Glutamatergic neuron (in vitro differentiated cells): Measurements from ENCODE around the gene ZNF277. TPM values are rescaled to one million over a fixed set of nuclear protein-coding genes. Genes with fewer than 3 reads are reported as not detected.
A peak's percentile ranks its signal among the peaks of the same experiment; 100 is the strongest.

Experiments used
- DNase-seq: peaks from one replicate; pipeline ENCODE4 v3.0.0; 2022
- H3K27ac Mint-ChIP-seq: one replicate; pipeline ENCODE4 v1.8.0; 2020; ENCODE audit warnings: mild to moderate bottlenecking, mixed read lengths, inconsistent platforms; ENCODE audit not compliant: unreplicated experiment
- H3K27me3 Mint-ChIP-seq: one replicate; pipeline ENCODE4 v1.8.0; 2020; ENCODE audit warnings: mild to moderate bottlenecking, moderate library complexity, mixed read lengths, inconsistent platforms; ENCODE audit not compliant: unreplicated experiment
- H3K36me3 Mint-ChIP-seq: one replicate; pipeline ENCODE4 v1.8.0; 2020; ENCODE audit warnings: mild to moderate bottlenecking, mixed read lengths, inconsistent platforms; ENCODE audit not compliant: unreplicated experiment
- H3K4me1 Mint-ChIP-seq: one replicate; pipeline ENCODE4 v1.8.0; 2020; ENCODE audit warnings: mild to moderate bottlenecking, low read depth, mixed read lengths, inconsistent platforms; ENCODE audit not compliant: unreplicated experiment
- H3K4me3 Mint-ChIP-seq: one replicate; pipeline ENCODE4 v1.8.0; 2020; ENCODE audit warnings: mild to moderate bottlenecking, mixed read lengths, inconsistent platforms; ENCODE audit not compliant: unreplicated experiment
- H3K9me3 Mint-ChIP-seq: one replicate; pipeline ENCODE4 v1.8.0; 2020; ENCODE audit warnings: mild to moderate bottlenecking, moderate library complexity, mixed read lengths, inconsistent platforms; ENCODE audit not compliant: unreplicated experiment
- CTCF ChIP-seq: fragments of 200-600 bp; sonication (generic); IDR thresholded peaks from one replicate; pipeline ENCODE4 v1.5.0; 2021; ENCODE audit not compliant: partially characterized antibody, unreplicated experiment
- total RNA-seq: library from RNA; stranded (reverse); fragmentation: NEBNext Ultra II Directional; extraction: Animal tissue kit (Norgen Biotek cat#: 25700); gene quantifications from one replicate; pipeline ENCODE4 v1.2.1, GENCODE V29; 2021; ENCODE audit not compliant: unreplicated experiment

ZNF277 gene
- total RNA-seq, 1 donor from 2014 or later: 27.0 TPM

GRCh38 chr7:112202816-112203215 is 3.7 kb upstream of the ZNF277 start:
- Mint-ChIP-seq H3K27me3 (peaks cover 8% of the 10 kb centered on the region), H3K4me3 (peak overlapping the region; percentile 51), H3K36me3 (peaks cover 4% of the 10 kb centered on the region), H3K4me1 (peaks cover 10% of the 10 kb centered on the region), H3K9me3 (peaks cover 19% of the 10 kb centered on the region), H3K27ac (no peak overlapping the region)
- no peak for TF ChIP-seq CTCF
- DNase-seq: no peak

GRCh38 chr7:112203365-112203739 is 3.1 kb upstream of the ZNF277 start:
- no peak for TF ChIP-seq CTCF
- H3K4me3 Mint-ChIP-seq: peak overlapping the region; percentile 91
- peaks cover 8% of the 10 kb centered on the region for H3K27me3 Mint-ChIP-seq
- no peak overlapping the region for H3K27ac Mint-ChIP-seq
- peaks cover 19% of the 10 kb centered on the region for H3K9me3 Mint-ChIP-seq
- peaks cover 4% of the 10 kb centered on the region for H3K36me3 Mint-ChIP-seq
- H3K4me1 Mint-ChIP-seq: peaks cover 10% of the 10 kb centered on the region
- DNase-seq: no peak

- Mint-ChIP-seq H3K27ac (peak overlapping the region; percentile 94), H3K4me1 (peaks cover 11% of the 10 kb centered on the region), H3K36me3 (peaks cover 4% of the 10 kb centered on the region), H3K9me3 (peaks cover 19% of the 10 kb centered on the region), H3K4me3 (peak overlapping the region; percentile 91), H3K27me3 (peaks cover 8% of the 10 kb centered on the region)
- DNase-seq: no peak
- TF ChIP-seq CTCF: no peak
Observed at GRCh38 chr7:112204499-112205342, 1.8 kb upstream of the ZNF277 start.

DNA sequence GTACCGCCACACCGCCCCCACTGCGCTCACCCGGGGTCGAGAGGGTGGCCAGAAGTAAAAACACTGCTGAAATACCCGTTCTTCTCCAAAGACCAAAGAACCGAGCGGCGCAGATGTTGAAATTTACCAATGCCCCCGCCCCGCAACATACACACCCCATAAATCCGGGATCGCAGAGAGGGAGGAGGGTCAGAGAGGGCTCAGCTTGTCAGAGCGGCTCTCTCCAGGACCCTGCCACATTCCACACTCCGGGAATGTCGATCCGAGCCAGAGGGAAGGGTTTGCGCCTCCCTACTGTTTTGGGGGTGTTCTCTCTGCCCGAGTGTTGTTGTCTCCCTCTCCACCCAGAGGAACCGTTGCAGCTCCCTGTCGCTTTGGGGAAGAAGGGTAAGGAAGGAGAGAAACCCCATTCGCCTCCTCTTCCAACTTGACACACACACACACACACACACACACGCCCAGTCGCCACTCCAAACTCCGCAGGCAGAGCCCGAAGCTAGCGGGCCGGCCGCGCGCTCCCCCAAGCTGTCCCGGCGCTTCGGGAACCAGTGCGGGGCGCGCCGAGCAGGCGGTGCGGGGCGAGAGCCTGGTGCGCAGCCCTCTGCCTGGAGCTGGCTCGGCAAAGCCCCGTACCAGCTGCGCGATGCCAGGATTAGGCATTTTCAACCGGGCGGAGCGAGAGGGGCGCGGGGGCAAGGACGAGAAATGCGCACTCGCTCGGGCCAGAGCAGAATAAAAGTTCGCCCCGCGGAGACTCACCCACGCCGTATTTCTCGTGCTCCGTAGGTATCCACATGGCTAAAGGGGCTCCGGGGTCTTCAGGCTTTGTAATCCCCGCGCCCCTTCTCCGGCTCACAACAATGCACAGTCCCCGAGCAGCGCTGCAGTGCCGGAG is 905 bp upstream of the ZNF277 start:
- H3K27ac Mint-ChIP-seq: peak overlapping the region; percentile 94

More for the DNA sequence above, 905 bp upstream of the ZNF277 start:
- H3K27me3 Mint-ChIP-seq: peaks cover 8% of the 10 kb centered on the region
- DNase-seq: peak; percentile 74
- no peak for TF ChIP-seq CTCF
- peaks cover 19% of the 10 kb centered on the region for H3K9me3 Mint-ChIP-seq
- peaks cover 4% of the 10 kb centered on the region for H3K36me3 Mint-ChIP-seq
- H3K4me1 Mint-ChIP-seq: peaks cover 12% of the 10 kb centered on the region
- peak overlapping the region; percentile 91 for H3K4me3 Mint-ChIP-seq
